SJSA1 (cell line): ENCODE data around the gene SCLT1. TPM values are rescaled to one million over a fixed set of nuclear protein-coding genes. Genes with fewer than 3 reads are reported as not detected.

ENCODE experiments used
- DNase-seq, 2 experiments: peaks; one replicate each; pipeline ENCODE4 v3.0.0-alpha.2; 2015 to 2020; ENCODE audit warnings: low spot score in 2 of 2, low read depth in 1 of 2
- H3K27ac ChIP-seq: fragments of 250-450 bp; sonication (Bioruptor Pico); 2 replicates; pipeline ENCODE4 v1.5.1; 2020; ENCODE audit warnings: mild to moderate bottlenecking, moderate library complexity
- H3K27me3 ChIP-seq: fragments of 250-450 bp; sonication (Bioruptor Pico); replicated peaks from 2 replicates; pipeline ENCODE4 v1.5.1; 2020; ENCODE audit warnings: mild to moderate bottlenecking, moderate library complexity
- H3K36me3 ChIP-seq: fragments of 250-450 bp; sonication (Bioruptor Pico); 2 replicates; pipeline ENCODE4 v1.5.1; 2020; ENCODE audit warnings: mild to moderate bottlenecking
- H3K4me1 ChIP-seq: fragments of 250-450 bp; sonication (Bioruptor Pico); replicated peaks from 2 replicates; pipeline ENCODE4 v1.6.1; 2021; ENCODE audit warnings: mild to moderate bottlenecking
- H3K4me3 ChIP-seq: fragments of 250-450 bp; sonication (Bioruptor Pico); 2 replicates; pipeline ENCODE4 v1.5.1; 2020; ENCODE audit warnings: mild to moderate bottlenecking
- H3K9me3 ChIP-seq: fragments of 250-450 bp; sonication (Bioruptor Pico); replicated peaks from 2 replicates; pipeline ENCODE4 v1.5.1; 2020; ENCODE audit warnings: mild to moderate bottlenecking
- total RNA-seq: library from RNA; depleted of rRNA; stranded (reverse); fragments of >200 nt; shearing (Covaris generic); gene quantifications from 2 replicates; pipeline ENCODE4 v1.2.3, GENCODE V29; 2014

SCLT1 gene
- total RNA-seq, 1 experiment from 2014 or later: 33.7 TPM

DNA sequence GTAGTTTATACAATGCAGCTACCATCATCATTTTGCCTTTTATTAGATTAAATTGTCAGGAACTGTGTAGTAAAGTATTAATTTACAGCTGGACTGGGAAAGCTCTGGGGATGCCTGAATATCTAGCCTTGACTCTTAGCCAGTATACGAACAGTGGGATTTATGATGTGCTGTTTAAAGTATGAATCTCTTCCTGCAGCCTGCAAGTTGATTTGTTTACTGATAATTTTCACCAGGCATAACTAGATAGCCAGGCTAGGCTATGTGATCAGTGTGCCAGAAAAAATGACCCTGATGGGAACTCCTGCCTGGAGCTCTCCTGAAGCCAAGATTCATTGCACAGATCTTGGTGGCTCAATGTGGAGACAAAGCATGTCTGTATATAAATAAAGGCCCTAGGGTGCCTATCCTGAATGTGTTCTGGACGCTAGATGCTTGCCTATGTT is 119.2 kb downstream of the SCLT1 start:
- no peaks in the 10 kb centered on the region for H3K9me3 ChIP-seq
- peaks cover 4% of the 10 kb centered on the region; the same call in 1 of the 2 replicates for H3K36me3 ChIP-seq
- H3K4me3 ChIP-seq: no peak overlapping the region
- H3K4me1 ChIP-seq: no peaks in the 10 kb centered on the region
- no peak overlapping the region for H3K27ac ChIP-seq
- no peaks in the 10 kb centered on the region for H3K27me3 ChIP-seq
- no peak for DNase-seq

DNA sequence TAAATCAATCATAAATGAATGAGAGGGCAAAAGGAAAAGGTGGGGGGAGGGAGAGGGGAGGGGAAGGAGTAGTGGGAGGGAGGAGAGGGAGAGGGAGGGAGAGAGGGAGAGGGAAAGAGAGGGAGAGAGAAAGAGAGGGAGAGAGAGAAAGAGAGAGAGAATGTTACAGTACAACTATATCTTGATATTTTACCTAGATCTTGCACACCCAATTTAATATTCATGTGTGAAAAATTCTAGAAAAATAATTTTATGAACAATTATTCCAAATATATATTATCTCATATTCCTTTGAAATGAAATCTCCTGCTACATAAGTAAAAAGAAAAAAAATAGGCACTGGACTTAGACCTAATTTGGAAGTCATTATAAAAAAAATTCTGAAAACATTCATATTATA is 120.0 kb downstream of the SCLT1 start:
- no peaks in the 10 kb centered on the region for H3K27me3 ChIP-seq
- no peak overlapping the region for H3K4me3 ChIP-seq
- H3K36me3 ChIP-seq: 0 out of 2 replicates have a peak, but pooled peaks cover 6% of the 10 kb centered on the region
- no peak for DNase-seq
- H3K27ac ChIP-seq: no peak overlapping the region
- H3K9me3 ChIP-seq: no peaks in the 10 kb centered on the region
- H3K4me1 ChIP-seq: no peaks in the 10 kb centered on the region

DNA sequence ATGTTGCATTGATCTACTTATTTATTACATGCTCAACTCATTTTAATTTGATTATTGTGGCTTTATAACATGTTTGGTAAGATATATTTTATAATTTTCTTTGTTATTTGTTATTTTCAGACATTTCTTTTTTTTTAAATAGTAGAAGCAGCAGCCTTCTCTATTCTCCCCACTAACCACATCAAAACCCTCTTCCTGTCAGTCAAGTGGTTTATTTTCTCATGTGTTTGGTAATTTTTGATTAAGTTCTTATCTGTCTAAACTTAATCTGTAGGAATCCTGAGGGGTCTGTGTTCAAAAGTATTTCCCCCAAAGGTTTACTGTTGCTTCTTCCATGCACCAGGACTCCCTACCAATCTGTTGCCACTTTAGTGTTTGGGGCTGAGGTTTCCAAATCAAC is 131.9 kb downstream of the SCLT1 start:
- H3K4me3 ChIP-seq: no peak overlapping the region
- H3K36me3 ChIP-seq: peaks cover 4% of the 10 kb centered on the region
- no peaks in the 10 kb centered on the region for H3K4me1 ChIP-seq
- no peak overlapping the region for H3K27ac ChIP-seq
- no peaks in the 10 kb centered on the region for H3K27me3 ChIP-seq
- H3K9me3 ChIP-seq: no peaks in the 10 kb centered on the region
- no peak for DNase-seq

DNA sequence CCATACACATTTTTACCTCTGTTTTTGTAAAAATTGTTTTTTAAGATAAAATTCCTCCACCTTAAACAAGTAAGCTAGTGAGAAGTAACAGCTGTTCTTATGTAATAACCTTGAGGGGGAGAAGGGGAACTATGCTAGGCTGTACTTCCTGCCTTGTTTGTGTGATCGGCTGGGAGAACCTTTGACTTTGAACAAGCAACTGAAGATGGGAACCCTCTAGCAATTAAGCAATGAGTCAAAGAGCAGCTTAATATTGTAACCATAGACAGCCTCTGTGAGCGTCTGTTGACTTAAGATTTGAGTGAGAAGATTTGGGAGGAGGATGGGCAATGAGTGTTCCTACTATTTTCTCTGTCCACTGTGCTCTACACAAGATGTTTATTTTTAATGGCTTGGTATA is 135.1 kb downstream of the SCLT1 start:
- H3K9me3 ChIP-seq: no peaks in the 10 kb centered on the region
- H3K27ac ChIP-seq: no peak overlapping the region
- no peak overlapping the region for H3K4me3 ChIP-seq
- H3K27me3 ChIP-seq: no peaks in the 10 kb centered on the region
- DNase-seq: no peak
- H3K36me3 ChIP-seq: peaks cover 4% of the 10 kb centered on the region; the same call in 1 of the 2 replicates
- no peaks in the 10 kb centered on the region for H3K4me1 ChIP-seq

DNA sequence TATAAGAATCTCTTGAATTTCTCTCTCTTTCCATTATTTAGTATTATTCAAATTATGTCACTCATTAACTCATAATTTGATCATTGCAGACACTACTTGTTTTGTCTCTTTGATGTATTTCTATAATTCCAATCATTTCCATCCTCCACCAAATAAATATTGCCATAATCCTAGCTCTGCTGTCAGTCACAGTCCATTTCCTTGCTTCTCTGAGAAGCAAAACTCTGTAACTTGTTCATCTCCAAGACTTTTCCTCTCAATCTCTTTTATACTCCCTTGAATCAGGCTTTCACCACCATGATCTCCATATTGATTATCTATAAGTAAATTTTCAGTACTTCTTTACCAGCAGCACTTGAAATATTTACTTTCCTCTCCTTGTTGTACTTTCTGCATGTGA is 135.9 kb downstream of the SCLT1 start:
- peaks cover 4% of the 10 kb centered on the region; the same call in 1 of the 2 replicates for H3K36me3 ChIP-seq
- H3K27ac ChIP-seq: no peak overlapping the region

DNA sequence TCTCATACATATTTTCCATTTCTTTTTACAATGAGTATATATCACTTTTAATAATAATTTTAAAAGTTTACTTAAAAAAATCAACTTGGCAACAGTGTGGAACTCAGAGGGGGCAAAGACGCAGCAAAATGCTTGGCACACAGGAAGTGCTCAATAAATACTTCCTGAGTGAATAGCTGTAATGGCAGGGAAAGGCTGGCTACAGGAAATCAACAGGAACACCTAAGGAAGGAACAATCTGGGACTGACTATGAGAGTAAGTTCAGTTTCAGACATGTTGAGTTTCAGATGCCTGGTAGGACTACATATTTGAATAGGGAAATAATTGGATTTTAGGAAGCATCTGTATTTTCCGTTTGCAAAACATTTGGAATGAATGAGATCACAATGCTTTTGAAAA is 137.6 kb downstream of the SCLT1 start:
- Histone ChIP-seq H3K4me1 (no peaks in the 10 kb centered on the region), H3K27me3 (no peaks in the 10 kb centered on the region), H3K27ac (no peak overlapping the region), H3K4me3 (no peak overlapping the region), H3K9me3 (no peaks in the 10 kb centered on the region), H3K36me3 (peaks cover 11% of the 10 kb centered on the region; the same call in 1 of the 2 replicates)
- no peak for DNase-seq

More for the DNA sequence above, 135.9 kb downstream of the SCLT1 start:
- no peak for DNase-seq
- no peaks in the 10 kb centered on the region for H3K9me3 ChIP-seq
- H3K4me3 ChIP-seq: no peak overlapping the region
- H3K27me3 ChIP-seq: no peaks in the 10 kb centered on the region
- no peaks in the 10 kb centered on the region for H3K4me1 ChIP-seq

DNA sequence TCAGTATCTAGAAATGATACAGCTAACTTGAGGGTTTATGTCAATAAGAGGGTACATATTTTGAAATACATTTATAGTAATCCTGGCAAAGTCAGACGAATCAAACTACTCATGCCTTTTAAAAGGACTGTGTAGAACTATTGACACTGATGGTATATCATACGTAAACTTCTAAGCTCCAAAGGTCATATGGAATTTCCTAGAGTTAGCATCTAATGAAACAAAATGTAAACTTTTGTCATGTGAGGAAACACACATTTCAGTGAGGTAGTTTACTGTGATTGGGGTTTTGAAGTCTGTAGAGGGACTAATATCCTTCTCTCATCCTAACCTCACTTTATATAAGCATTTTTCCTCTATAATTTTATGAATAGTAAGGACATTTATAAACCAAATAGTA is 138.4 kb downstream of the SCLT1 start:
- Histone ChIP-seq H3K36me3 (peaks cover 14% of the 10 kb centered on the region), H3K4me1 (no peaks in the 10 kb centered on the region), H3K4me3 (no peak overlapping the region), H3K27ac (no peak overlapping the region), H3K9me3 (no peaks in the 10 kb centered on the region), H3K27me3 (no peaks in the 10 kb centered on the region)
- no peak for DNase-seq

DNA sequence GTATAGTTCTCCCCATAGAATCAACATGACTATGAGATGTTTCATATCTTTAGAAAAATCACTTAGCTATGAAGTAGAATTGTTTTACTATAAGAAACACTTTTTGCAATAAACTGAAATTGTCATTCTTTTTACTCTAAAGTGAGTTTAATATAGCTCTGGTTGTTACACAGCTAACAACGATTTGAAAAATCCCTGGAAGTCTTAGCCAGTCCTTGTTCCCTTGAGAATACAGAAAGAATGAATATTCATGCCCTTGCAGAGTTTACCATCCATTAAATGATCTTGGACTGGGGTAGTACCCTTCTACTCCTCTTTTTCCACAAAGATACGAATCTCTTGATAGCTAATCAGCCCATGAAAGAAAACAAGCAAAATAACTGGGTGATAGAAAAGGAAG is 142.0 kb downstream of the SCLT1 start:
- Histone ChIP-seq H3K36me3 (peaks cover 10% of the 10 kb centered on the region), H3K4me1 (no peaks in the 10 kb centered on the region), H3K27ac (no peak overlapping the region), H3K9me3 (no peaks in the 10 kb centered on the region), H3K27me3 (no peaks in the 10 kb centered on the region), H3K4me3 (no peak overlapping the region)
- DNase-seq: no peak

DNA sequence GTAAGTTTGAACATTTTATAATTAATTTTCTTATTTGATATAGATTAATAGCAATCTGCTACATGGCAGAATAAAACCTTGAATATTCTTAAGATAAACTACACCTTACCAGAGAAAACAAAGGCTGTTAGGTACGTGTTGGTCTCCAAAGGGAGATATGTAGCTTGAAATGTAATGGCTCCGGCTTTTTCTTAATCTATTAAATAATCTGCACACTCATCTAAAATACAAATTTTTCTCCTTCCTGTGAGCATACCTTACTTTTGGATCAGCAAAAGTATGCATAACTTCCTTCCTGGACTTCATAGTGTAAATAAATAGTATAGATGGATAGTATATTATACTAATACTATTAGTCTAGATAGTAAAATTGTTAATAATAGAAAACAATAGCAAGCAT is 142.5 kb downstream of the SCLT1 start:
- Histone ChIP-seq H3K9me3 (no peaks in the 10 kb centered on the region), H3K4me1 (no peaks in the 10 kb centered on the region), H3K27ac (no peak overlapping the region), H3K27me3 (no peaks in the 10 kb centered on the region), H3K4me3 (no peak overlapping the region), H3K36me3 (peaks cover 10% of the 10 kb centered on the region)
- no peak for DNase-seq

DNA sequence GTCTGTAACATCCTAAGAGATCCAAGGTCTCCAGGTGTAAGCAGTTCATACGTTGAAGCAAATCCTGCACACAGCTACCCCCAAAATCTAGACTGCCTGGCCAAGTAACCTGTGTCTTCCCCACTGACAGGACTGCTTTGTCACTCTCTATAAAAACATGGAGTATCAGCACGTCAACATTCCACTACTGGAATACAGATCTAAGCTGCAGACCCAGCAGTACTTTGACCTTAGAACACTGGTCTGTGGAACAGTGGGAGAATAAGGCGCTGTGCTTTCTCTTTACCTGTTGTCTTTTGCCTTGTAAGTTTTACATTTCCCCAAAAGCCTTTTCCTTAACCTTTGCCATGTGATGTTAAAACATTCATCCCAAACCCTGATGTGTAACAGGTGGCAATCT is 146.4 kb downstream of the SCLT1 start:
- no peak overlapping the region for H3K4me3 ChIP-seq
- H3K4me1 ChIP-seq: no peaks in the 10 kb centered on the region
- peaks cover 27% of the 10 kb centered on the region for H3K36me3 ChIP-seq
- DNase-seq: no peak
- no peak overlapping the region for H3K27ac ChIP-seq
- no peaks in the 10 kb centered on the region for H3K9me3 ChIP-seq
- H3K27me3 ChIP-seq: no peaks in the 10 kb centered on the region

DNA sequence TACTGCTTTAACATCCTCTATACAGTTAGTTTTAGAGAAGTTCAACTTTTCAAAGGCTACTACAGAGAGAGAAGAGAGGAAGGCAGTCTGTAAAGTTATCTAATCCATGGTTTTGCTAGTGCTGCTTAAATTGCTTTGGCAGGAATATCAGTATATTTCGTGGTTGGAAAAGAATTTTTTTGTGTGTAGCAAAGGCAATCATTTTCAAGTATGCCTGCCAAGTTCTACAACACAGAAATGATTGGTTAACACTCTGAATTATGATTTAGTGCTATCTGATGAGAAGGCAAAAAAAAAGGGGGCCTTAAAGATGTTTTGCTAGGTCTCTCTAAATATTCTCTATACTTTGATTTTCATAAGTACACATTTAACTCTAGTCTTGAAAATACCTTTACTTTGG is 150.7 kb downstream of the SCLT1 start:
- no peak overlapping the region for H3K27ac ChIP-seq
- H3K4me1 ChIP-seq: no peaks in the 10 kb centered on the region
- no peak for DNase-seq
- H3K4me3 ChIP-seq: no peak overlapping the region
- no peaks in the 10 kb centered on the region for H3K27me3 ChIP-seq
- H3K9me3 ChIP-seq: no peaks in the 10 kb centered on the region
- H3K36me3 ChIP-seq: peaks cover 22% of the 10 kb centered on the region

DNA sequence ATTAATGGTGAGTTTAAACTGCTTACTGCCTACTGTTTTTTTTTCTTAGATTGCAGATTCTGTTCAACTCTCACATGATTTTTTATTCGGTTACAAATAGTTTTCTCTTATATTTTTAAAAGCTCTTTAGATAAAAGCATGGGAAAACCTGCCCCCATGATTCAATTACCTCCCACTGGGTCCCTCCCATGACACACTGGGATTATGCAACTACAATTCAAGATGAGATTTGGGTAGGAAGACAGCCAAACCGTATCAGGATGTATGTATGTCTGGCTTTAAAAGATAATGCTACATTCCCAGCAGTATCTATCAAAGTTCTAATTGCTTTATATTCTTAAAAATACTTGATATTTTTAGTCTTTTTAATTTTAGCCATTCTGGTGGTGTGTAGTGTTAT is 152.4 kb downstream of the SCLT1 start:
- H3K4me1 ChIP-seq: no peaks in the 10 kb centered on the region
- no peaks in the 10 kb centered on the region for H3K9me3 ChIP-seq
- no peak overlapping the region for H3K4me3 ChIP-seq
- H3K27ac ChIP-seq: no peak overlapping the region
- no peaks in the 10 kb centered on the region for H3K27me3 ChIP-seq
- H3K36me3 ChIP-seq: peaks cover 22% of the 10 kb centered on the region
- no peak for DNase-seq

DNA sequence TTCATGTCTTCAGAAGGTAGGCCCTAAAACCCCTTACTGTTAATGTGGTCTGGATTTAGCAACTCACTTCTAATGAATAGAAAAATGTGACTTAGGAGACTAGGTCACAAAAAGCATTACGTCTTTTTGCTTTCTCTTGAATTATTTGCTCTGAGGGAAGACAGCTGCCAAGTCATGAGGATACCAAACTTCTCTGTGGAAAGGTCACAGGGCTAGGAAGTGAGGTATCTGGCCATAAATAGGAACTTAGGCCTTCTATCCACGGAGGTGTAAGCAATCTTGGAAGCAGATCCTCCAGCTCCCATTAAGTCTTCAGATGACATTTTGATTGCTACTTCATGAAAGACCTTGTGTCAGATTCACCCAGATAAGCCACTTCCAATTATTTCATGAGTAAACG is 163.3 kb downstream of the SCLT1 start:
- DNase-seq: no peak
- Histone ChIP-seq H3K36me3 (peaks cover 8% of the 10 kb centered on the region), H3K27me3 (no peaks in the 10 kb centered on the region), H3K27ac (no peak overlapping the region), H3K4me3 (no peak overlapping the region), H3K4me1 (no peaks in the 10 kb centered on the region), H3K9me3 (no peaks in the 10 kb centered on the region)

DNA sequence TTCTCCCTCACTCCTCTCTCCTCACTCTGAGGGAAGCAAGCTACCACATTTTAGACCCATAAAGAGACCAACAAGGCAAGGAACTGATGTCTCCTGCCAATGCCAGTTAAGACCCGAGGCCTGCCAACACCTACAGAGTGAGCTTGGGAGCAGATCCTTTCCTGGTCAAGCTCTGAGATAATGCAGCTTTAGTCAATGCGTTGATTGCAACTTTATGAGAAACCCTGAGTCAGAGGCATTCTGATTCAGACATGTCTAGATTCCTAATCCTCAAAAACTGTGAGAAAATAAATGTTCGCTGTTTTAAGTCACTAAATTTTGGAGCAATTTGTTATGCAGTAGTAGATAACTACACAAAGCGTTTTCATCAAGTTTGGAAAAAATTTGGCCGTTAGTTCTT is 168.4 kb downstream of the SCLT1 start:
- DNase-seq: no peak
- H3K36me3 ChIP-seq: peaks cover 8% of the 10 kb centered on the region
- no peaks in the 10 kb centered on the region for H3K4me1 ChIP-seq
- H3K9me3 ChIP-seq: no peaks in the 10 kb centered on the region
- H3K4me3 ChIP-seq: no peak overlapping the region
- no peak overlapping the region for H3K27ac ChIP-seq
- H3K27me3 ChIP-seq: no peaks in the 10 kb centered on the region

DNA sequence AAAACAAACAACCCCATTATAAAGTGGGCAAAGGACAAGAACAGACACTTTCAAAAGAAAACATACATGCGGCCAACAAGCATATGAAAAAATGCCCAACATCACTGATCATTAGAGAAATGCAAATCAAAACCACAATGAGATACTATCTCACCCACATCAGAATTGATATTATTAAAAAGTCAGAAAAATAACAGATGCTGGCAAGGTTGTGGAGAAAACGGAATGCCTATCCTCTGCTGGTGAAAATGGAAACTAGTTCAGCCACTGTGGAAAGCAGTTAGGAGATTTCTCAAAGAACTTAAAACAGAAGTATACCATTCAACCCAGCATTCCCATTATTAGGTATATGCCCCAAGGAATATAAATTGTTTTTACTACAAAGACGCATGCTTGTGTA is 171.4 kb downstream of the SCLT1 start:
- Histone ChIP-seq H3K27ac (no peak overlapping the region), H3K4me3 (no peak overlapping the region), H3K27me3 (no peaks in the 10 kb centered on the region), H3K36me3 (peaks cover 8% of the 10 kb centered on the region), H3K9me3 (no peaks in the 10 kb centered on the region), H3K4me1 (no peaks in the 10 kb centered on the region)
- no peak for DNase-seq
